ENCODE data around the gene RNF38.
A peak's percentile ranks its signal among the peaks of the same experiment; 100 is the strongest.
"Not testable (repeated sequence)": the region's sequence is repeated elsewhere in the genome, so short reads cannot be mapped to it uniquely, and the experiment has no call there.

RNF38 gene

GRCh38 chr9:36402536-36402935, 2.5 kb upstream of the RNF38 start:
- no peak for DNase-seq

- no peak for DNase-seq
These were observed 1.9 kb upstream of the RNF38 start for GRCh38 chr9:36401897-36402480.

GRCh38 chr9:36401164-36401740, 1.2 kb upstream of the RNF38 start:
- DNase-seq, result peak; percentile 81

- peak; percentile 90 for DNase-seq
These were observed 479 bp upstream of the RNF38 start for GRCh38 chr9:36400332-36401163.

GRCh38 chr9:36398745-36399144, 1.3 kb downstream of the RNF38 start:
- no peak for DNase-seq

- DNase-seq, result no peak
These were observed 3.1 kb downstream of the RNF38 start for GRCh38 chr9:36396985-36397384.

GRCh38 chr9:36392489-36392888, 7.6 kb downstream of the RNF38 start:
- DNase-seq, result no peak

- DNase-seq, result no peak
These were observed 10.5 kb downstream of the RNF38 start for GRCh38 chr9:36389590-36389989.

GRCh38 chr9:36386396-36386965, 13.6 kb downstream of the RNF38 start:
- not testable (repeated sequence) for DNase-seq

- DNase-seq, result no peak
These were observed 17.6 kb downstream of the RNF38 start for GRCh38 chr9:36382484-36382883.

- DNase-seq, result no peak
These were observed 35.5 kb downstream of the RNF38 start for GRCh38 chr9:36364577-36364976.

GRCh38 chr9:36363448-36363847, 36.6 kb downstream of the RNF38 start:
- no peak for DNase-seq

- DNase-seq, result no peak
These were observed 41.6 kb downstream of the RNF38 start for GRCh38 chr9:36358486-36358885.

GRCh38 chr9:36357639-36358038, 42.4 kb downstream of the RNF38 start:
- DNase-seq, result no peak

- no peak for DNase-seq
These were observed 53.5 kb downstream of the RNF38 start for GRCh38 chr9:36346569-36346968.

- no peak for DNase-seq
These were observed 54.8 kb downstream of the RNF38 start for GRCh38 chr9:36345103-36345846.

- DNase-seq, result no peak
These were observed 58.0 kb downstream of the RNF38 start for GRCh38 chr9:36341936-36342577.

GRCh38 chr9:36337865-36338264, 62.2 kb downstream of the RNF38 start:
- no peak for DNase-seq

GRCh38 chr9:36337002-36337401, 63.1 kb downstream of the RNF38 start:
- DNase-seq, result no peak

GRCh38 chr9:36336131-36336907, 63.8 kb downstream of the RNF38 start:
- DNase-seq, result no peak

GRCh38 chr9:36332006-36332405, 68.1 kb downstream of the RNF38 start:
- DNase-seq, result no peak
